Psoas muscle (tissue), 8 donors: ENCODE measurements around the gene DDX4. TPM values are rescaled to one million over a fixed set of nuclear protein-coding genes. Genes with fewer than 3 reads are reported as not detected.

Experiments
- ATAC-seq, 4 donors: fragments of 200-7000 bp; cut with Tn5 transposase; one replicate each; pipeline ENCODE4 v1.9.1; 2020; ENCODE audit warnings: moderate library complexity in 3 of 4, mild to moderate bottlenecking in 2 of 4
- DNase-seq, 2 donors: peaks; one replicate each; pipeline ENCODE4 v3.0.0-alpha.2; 2020
- H3K27ac ChIP-seq: fragments of 200-600 bp; one replicate; pipeline ENCODE4 v1.8.0; 2022
- H3K27me3 ChIP-seq, 3 donors: fragments of 200-600 bp in 1 of 3; one replicate each; pipeline versions ENCODE4 v1.6.1 to v1.8.0; 2013 to 2022; ENCODE audit warnings: low read length in 2 of 3, mild to moderate bottlenecking in 2 of 3, moderate library complexity in 1 of 3; ENCODE audit not compliant: insufficient read depth in 3 of 3
- H3K36me3 ChIP-seq, 2 donors: fragments of 200-600 bp in 1 of 2; one replicate each; pipeline versions ENCODE4 v1.6.1 to v1.8.0; 2013 to 2022; ENCODE audit warnings: low read depth in 1 of 2, mild to moderate bottlenecking in 1 of 2, moderate library complexity in 1 of 2; ENCODE audit not compliant: insufficient read depth in 1 of 2
- H3K4me1 ChIP-seq: fragments of 200-600 bp; one replicate; pipeline ENCODE4 v1.8.0; 2022
- H3K4me3 ChIP-seq: fragments of 200-600 bp; one replicate; pipeline ENCODE4 v1.8.0; 2022; ENCODE audit warnings: mild to moderate bottlenecking
- H3K9me3 ChIP-seq: fragments of 200-600 bp; one replicate; pipeline ENCODE4 v1.8.0; 2022
- CTCF ChIP-seq: fragments of 200-600 bp; IDR thresholded peaks from one replicate; pipeline ENCODE4 v1.8.0; 2022; ENCODE audit warnings: antibody characterized with exemption
- WGBS, 3 donors: extraction: QIAGEN DNeasy Blood & Tissue Kit; methylation state at CpG; one replicate each; pipeline versions ENCODE4 v1.1.6 to v1.1.7; 2013; 5-methylcytosine and 5-hydroxymethylcytosine counted together
- intact Hi-C, 2 donors: fragments of 100-400 bp; cut with DNase I; formaldehyde crosslinking; loops; one replicate each; pipeline versions ENCODE4 v1.11.0 to v1.14.2; 2022
- polyA plus RNA-seq, 3 donors: library from polyadenylated mRNA; stranded (reverse); fragments of 200-250 nt; gene quantifications; one replicate each; pipeline ENCODE4 v1.2.3, GENCODE V29; 2013
- total RNA-seq, 4 donors: library from RNA; stranded (reverse); fragmentation: NEBNext Ultra II Directional in 2 of 4; extraction: Animal tissue kit (Norgen Biotek cat#: 25700) in 2 of 4; gene quantifications; one replicate each; pipeline versions ENCODE4 v1.2.1 to v1.2.4, GENCODE V29; 2021 to 2023
- donor health status: healthy with polysubstance abuse.
- donor health status: DM: no; HTN: no; CAD: no; lungs with moderate emphysema.
- donor health status: Bipolar disorder and iron deficiency.
- donor health status: healthy.
- donor health status: DM: yes; HTN: yes; CAD: no.
- donor health status: DM: no; HTN: no; CAD: no.
- donor health status: DM: no; HTN: no; CAD: no.
- donor health status: DM: yes; HTN: yes; CAD: no.

Gene DDX4
- total and polyA plus RNA-seq, 7 donors: 0.03 to 0.18 TPM; not detected in 5

GRCh38 chr5:55763746-55764420 is 26.0 kb downstream of the DDX4 start:
- TF ChIP-seq CTCF: no peak
- ATAC-seq: no peak
- WGBS, 3 donors: 86 to 95% (median 91%) methylated on average over 2 of the region's 2 CpGs
- no peaks in the 10 kb centered on the region for H3K4me1 ChIP-seq
- intact Hi-C loops: no loop called here
- no peak overlapping the region for H3K4me3 ChIP-seq
- H3K27me3 ChIP-seq: no peaks in the 10 kb centered on the region
- no peak overlapping the region for H3K27ac ChIP-seq
- no peak for DNase-seq
- no peaks in the 10 kb centered on the region for H3K9me3 ChIP-seq
- H3K36me3 ChIP-seq: no peaks in the 10 kb centered on the region

GRCh38 chr5:55768279-55768678 is 30.4 kb downstream of the DDX4 start:
- Histone ChIP-seq H3K4me1 (peaks cover 5% of the 10 kb centered on the region), H3K36me3 (no peaks in the 10 kb centered on the region), H3K27me3 (no peaks in the 10 kb centered on the region), H3K4me3 (no peak overlapping the region), H3K27ac (no peak overlapping the region), H3K9me3 (peaks cover 3% of the 10 kb centered on the region)
- WGBS, 3 donors: 92 to 97% (median 95%) methylated on average over 2 of the region's 2 CpGs
- ATAC-seq (no peak), DNase-seq (no peak)
- no peak for TF ChIP-seq CTCF
- intact Hi-C loops: no loop called here

- no peak for DNase-seq
- peaks cover 5% of the 10 kb centered on the region for H3K4me1 ChIP-seq
- H3K27me3 ChIP-seq: no peaks in the 10 kb centered on the region
- intact Hi-C loops: no loop called here
- H3K27ac ChIP-seq: no peak overlapping the region
- H3K4me3 ChIP-seq: no peak overlapping the region
- 78 to 88% (median 82%) methylated on average over 2 of the region's 2 CpGs for WGBS, 3 donors
- TF ChIP-seq CTCF: no peak
- ATAC-seq: no peak
- H3K36me3 ChIP-seq: no peaks in the 10 kb centered on the region
- peaks cover 3% of the 10 kb centered on the region for H3K9me3 ChIP-seq
These were observed 33.4 kb downstream of the DDX4 start for GRCh38 chr5:55771175-55771655.

GRCh38 chr5:55773057-55773456 is 35.2 kb downstream of the DDX4 start:
- intact Hi-C loops: no loop called here

More at GRCh38 chr5:55773057-55773456, 35.2 kb downstream of the DDX4 start:
- no peak overlapping the region for H3K4me3 ChIP-seq
- H3K27me3 ChIP-seq: no peaks in the 10 kb centered on the region
- peaks cover 5% of the 10 kb centered on the region for H3K4me1 ChIP-seq
- no peak for TF ChIP-seq CTCF
- ATAC-seq (no peak), DNase-seq (no peak)
- WGBS, 3 donors: 82 to 100% (median 91%) methylated on average over 1 of the region's 1 CpG
- H3K27ac ChIP-seq: no peak overlapping the region
- H3K36me3 ChIP-seq: no peaks in the 10 kb centered on the region
- H3K9me3 ChIP-seq: peaks cover 3% of the 10 kb centered on the region
